Liver (tissue), 9 donors: ENCODE data around the gene TNFAIP8L2. TPM values are rescaled to one million over a fixed set of nuclear protein-coding genes. Genes with fewer than 3 reads are reported as not detected.

Experiments
- DNase-seq: peaks from one replicate; pipeline ENCODE4 v3.0.0-alpha.2; 2017; ENCODE audit warnings: low spot score
- H3K27ac ChIP-seq, 2 donors: one replicate each; pipeline ENCODE4 v1.7.0; 2013; ENCODE audit warnings: inconsistent platforms in 2 of 2, low read length in 2 of 2, control low read depth in 1 of 2, low read depth in 1 of 2, mild to moderate bottlenecking in 1 of 2
- H3K27me3 ChIP-seq, 4 donors: one replicate each; pipeline versions ENCODE4 v1.6.1 to v1.7.0; 2013; ENCODE audit warnings: low read length in 3 of 4, inconsistent platforms in 1 of 4, mild to moderate bottlenecking in 1 of 4, moderate library complexity in 1 of 4; ENCODE audit not compliant: control insufficient read depth in 4 of 4, insufficient read depth in 4 of 4
- H3K36me3 ChIP-seq, 4 donors: one replicate each; pipeline versions ENCODE4 v1.6.1 to v1.7.0; 2013; ENCODE audit warnings: low read length in 3 of 4, mild to moderate bottlenecking in 3 of 4, low read depth in 1 of 4, moderate library complexity in 1 of 4; ENCODE audit not compliant: control insufficient read depth in 4 of 4, insufficient read depth in 3 of 4
- H3K4me1 ChIP-seq, 4 donors: one replicate each; pipeline versions ENCODE4 v1.6.1 to v1.7.0; 2013; ENCODE audit warnings: low read length in 3 of 4, mild to moderate bottlenecking in 3 of 4, moderate library complexity in 1 of 4; ENCODE audit not compliant: control insufficient read depth in 4 of 4, insufficient read depth in 4 of 4
- H3K4me3 ChIP-seq, 3 donors: one replicate each; pipeline versions ENCODE4 v1.6.1 to v1.7.0; 2013; ENCODE audit warnings: low read length in 3 of 3, control low read depth in 1 of 3, low read depth in 1 of 3, mild to moderate bottlenecking in 1 of 3
- H3K9ac ChIP-seq, 2 donors: one replicate each; pipeline ENCODE4 v1.7.0; 2013; ENCODE audit warnings: low read length in 2 of 2, mild to moderate bottlenecking in 2 of 2, moderate library complexity in 2 of 2, control low read depth in 1 of 2, low read depth in 1 of 2
- H3K9me3 ChIP-seq, 4 donors: one replicate each; pipeline versions ENCODE4 v1.6.1 to v1.7.0; 2013; ENCODE audit warnings: low read length in 3 of 4; ENCODE audit not compliant: control insufficient read depth in 4 of 4
- ATF3 ChIP-seq: IDR thresholded peaks from 2 replicates; pipeline ENCODE4 v1.6.1; 2016; ENCODE audit warnings: antibody characterized with exemption
- EGR1 ChIP-seq, 2 donors: IDR thresholded peaks; 2 replicates each; pipeline ENCODE4 v1.6.1; 2016 to 2018; ENCODE audit warnings: antibody characterized with exemption in 2 of 2, low read depth in 2 of 2
- FOXA1 ChIP-seq: IDR thresholded peaks from 2 replicates; pipeline ENCODE4 v1.6.1; 2016; ENCODE audit warnings: antibody characterized with exemption
- GABPA ChIP-seq, 2 donors: IDR thresholded peaks in 1 of 2; conservative IDR thresholded peaks in 1 of 2; 2 replicates each; pipeline ENCODE4 v1.6.1; 2016; ENCODE audit warnings: antibody characterized with exemption in 2 of 2, mild to moderate bottlenecking in 1 of 2, moderate library complexity in 1 of 2
- HNF4A ChIP-seq, 2 donors: conservative IDR thresholded peaks; 2 replicates each; pipeline ENCODE4 v1.6.1; 2016; ENCODE audit warnings: antibody characterized with exemption in 2 of 2, mild to moderate bottlenecking in 2 of 2
- JUND ChIP-seq, 2 donors: IDR thresholded peaks; 2 replicates each; pipeline ENCODE4 v1.6.1; 2016; ENCODE audit warnings: antibody characterized with exemption in 2 of 2
- MAX ChIP-seq: IDR thresholded peaks from 2 replicates; pipeline ENCODE4 v1.6.1; 2016; ENCODE audit warnings: antibody characterized with exemption
- NR2F2 ChIP-seq: IDR thresholded peaks from 2 replicates; pipeline ENCODE4 v1.6.1; 2016; ENCODE audit warnings: antibody characterized with exemption
- RAD21 ChIP-seq, 2 donors: IDR thresholded peaks; 2 replicates each; pipeline ENCODE4 v1.6.1; 2016; ENCODE audit warnings: antibody characterized with exemption in 2 of 2, mild to moderate bottlenecking in 2 of 2
- REST ChIP-seq: IDR thresholded peaks from 2 replicates; pipeline ENCODE4 v1.6.1; 2016; ENCODE audit warnings: antibody characterized with exemption, mild to moderate bottlenecking
- RXRA ChIP-seq, 2 donors: IDR thresholded peaks; 2 replicates each; pipeline ENCODE4 v1.6.1; 2017 to 2018; ENCODE audit warnings: antibody characterized with exemption in 2 of 2, mild to moderate bottlenecking in 1 of 2
- SP1 ChIP-seq: IDR thresholded peaks from 2 replicates; pipeline ENCODE4 v1.6.1; 2018; ENCODE audit warnings: antibody characterized with exemption, mild to moderate bottlenecking
- TAF1 ChIP-seq: conservative IDR thresholded peaks from 2 replicates; pipeline ENCODE4 v1.6.1; 2016; ENCODE audit warnings: antibody characterized with exemption, mild to moderate bottlenecking
- YY1 ChIP-seq: IDR thresholded peaks from 2 replicates; pipeline ENCODE4 v1.6.1; 2016; ENCODE audit warnings: antibody characterized with exemption, mild to moderate bottlenecking
- ZBTB33 ChIP-seq: IDR thresholded peaks from 2 replicates; pipeline ENCODE4 v1.6.1; 2016; ENCODE audit warnings: antibody characterized with exemption
- WGBS: extraction: QIAGEN DNeasy Blood & Tissue Kit; methylation state at CpG from one replicate; pipeline ENCODE4 v1.1.7; 2013; 5-methylcytosine and 5-hydroxymethylcytosine counted together
- polyA plus RNA-seq, 2 donors: library from polyadenylated mRNA; stranded (reverse) in 1 of 2; unstranded in 1 of 2; fragments of 200-250 nt in 1 of 2; fragments of >200 nt in 1 of 2; fragmentation: Nextera tagmentation in 1 of 2; extraction: Ambion mirVana in 1 of 2; gene quantifications; one replicate each; pipeline versions ENCODE4 v1.2.1 to v1.2.3, GENCODE V29; 2013 to 2015
- total RNA-seq, 2 donors: library from RNA; depleted of rRNA; stranded (reverse); fragments of >200 nt; gene quantifications; one replicate each; pipeline ENCODE4 v1.2.3, GENCODE V29; 2014
- donor health status: healthy.
- donor health status: healthy.
- donor health status: healthy.
- donor health status: healthy.
- donor health status: healthy.

TNFAIP8L2 gene
- total and polyA plus RNA-seq, 4 donors, result 2.9 to 8.7 (median 4.1) TPM

GRCh38 chr1:151189637-151190445, 33.4 kb downstream of the TNFAIP8L2 start, which contains the start of gene VPS72:
Gene VPS72 (minus strand): TSS chr1:151190197. CDS start chr1:151190121, 76 bp downstream.
- Histone ChIP-seq H3K4me1 (peaks cover 1 to 14% (median 11%) of the 10 kb centered on the region in 4 donors), H3K27me3 (no peaks in the 10 kb centered on the region), H3K27ac (peak within 1 kb of the TSS; percentile 59 to 63), H3K4me3 (peak within 1 kb of the TSS; percentile 79 to 90 (median 89)), H3K9ac (peak within 1 kb of the TSS; percentile 57 to 81), H3K36me3 (peaks cover 0 to 9% (median 7%) of the 10 kb centered on the region in 4 donors), H3K9me3 (no peaks in the 10 kb centered on the region)
- TF ChIP-seq RAD21 (IDR thresholded peaks at IDR 0.05), result peak in 1 of 2 donors; percentile 38
- TF ChIP-seq ATF3, result no peak
- TF ChIP-seq YY1, result peak; percentile 68
- peak; percentile 48 to 88 for TF ChIP-seq GABPA (IDR thresholded peaks at IDR 0.05 in 1 of 2, conservative IDR thresholded peaks at IDR 0.05 in 1 of 2)
- TF ChIP-seq NR2F2, result no peak
- peak; percentile 63 for TF ChIP-seq SP1
- no peak for TF ChIP-seq FOXA1
- no peak for TF ChIP-seq ZBTB33
- TF ChIP-seq TAF1, result peak; percentile 63
- TF ChIP-seq REST, result no peak
- peak in 1 of 2 donors; percentile 32 for TF ChIP-seq HNF4A (conservative IDR thresholded peaks at IDR 0.05)
- TF ChIP-seq MAX, result no peak
- peak in 1 of 2 donors; percentile 43 for TF ChIP-seq RXRA (IDR thresholded peaks at IDR 0.05)
- no peak for TF ChIP-seq JUND (IDR thresholded peaks at IDR 0.05)
- peak in 1 of 2 donors; percentile 37 for TF ChIP-seq EGR1 (IDR thresholded peaks at IDR 0.05; ENCODE audit: low read depth in 2 of 2)
- under 1% methylated on average over 42 of the region's 42 CpGs for WGBS
- peak; percentile 81 for DNase-seq

GRCh38 chr1:151192047-151192446, 35.6 kb downstream of the TNFAIP8L2 start:
- DNase-seq, result no peak
- no peaks in the 10 kb centered on the region for H3K27me3 ChIP-seq
- H3K27ac ChIP-seq, result no peak overlapping the region
- WGBS, result 59% methylated on average over 7 of the region's 7 CpGs
- H3K9me3 ChIP-seq, result no peaks in the 10 kb centered on the region
- H3K36me3 ChIP-seq, result no peaks in the 10 kb centered on the region
- TF ChIP-seq JUND (IDR thresholded peaks at IDR 0.05) (no peak), FOXA1 (no peak), REST (no peak), TAF1 (no peak), EGR1 (IDR thresholded peaks at IDR 0.05; ENCODE audit: low read depth in 2 of 2) (no peak), YY1 (no peak), HNF4A (conservative IDR thresholded peaks at IDR 0.05) (no peak)
- H3K9ac ChIP-seq, result no peak overlapping the region
- peaks cover 1 to 14% (median 12%) of the 10 kb centered on the region in 4 donors for H3K4me1 ChIP-seq
- H3K4me3 ChIP-seq, result no peak overlapping the region
